K562 (cell line): ENCODE results near the gene GLTP. TPM values are rescaled to one million over a fixed set of nuclear protein-coding genes. Genes with fewer than 3 reads are reported as not detected.
A peak's percentile ranks its signal among the peaks of the same experiment; 100 is the strongest.

ENCODE experiments used
- ATAC-seq: fragments of 200-7000 bp; cut with Tn5 transposase; 3 replicates; pipeline ENCODE4 v1.9.1; 2020; ENCODE audit warnings: moderate library complexity
- BruUV-seq: library from RNA; stranded (reverse); fragments of 400-500 nt; replicated peaks from 2 replicates; lab custom pipeline; 2021; lab: Mats Ljungman, UMichigan
- CTCF ChIA-PET: fragments of 300-600 bp; formaldehyde crosslinking; extraction: SDS; loops from one replicate; lab custom pipeline; 2021; ENCODE audit warnings: low intra/inter-chr PET ratio; lab: Yijun Ruan, JAX
- POLR2A ChIA-PET: fragments of 300-600, 350-650 bp; sonication (Branson Sonifier 250); formaldehyde crosslinking; extraction: SDS; loops from one replicate; lab custom pipeline; 2021; ENCODE audit warnings: antibody characterized with exemption, inconsistent platforms; lab: Yijun Ruan, JAX
- DNase-seq, 4 experiments: peaks; one replicate each; pipeline versions ENCODE4 v3.0.0 to v3.0.0-alpha.2; 2011 to 2018; ENCODE audit warnings: low spot score in 3 of 4, mixed read lengths in 3 of 4; ENCODE audit errors: extremely low read depth in 1 of 4
- FAIRE-seq: peaks from 2 replicates; lab custom pipeline; 2011; peaks lifted over from hg19 to GRCh38; lab: Jason Lieb, UNC
- H2AFZ ChIP-seq: 2 replicates; pipeline ENCODE4 v1.6.0; 2011; ENCODE audit warnings: low read depth, low read length, control low read depth, inconsistent platforms
- H3K27ac ChIP-seq: fragments of 200-600 bp; 3 replicates; pipeline ENCODE4 v1.8.0; 2011; ENCODE audit warnings: low read depth, mild to moderate bottlenecking, control low read depth, inconsistent platforms, low read length, moderate library complexity, mixed read lengths; ENCODE audit errors: extremely low read depth
- H3K27me3 ChIP-seq, 2 experiments: fragments of 300-600 bp in 1 of 2; 2 replicates in 1 of 2; 3 replicates in 1 of 2; pipeline versions ENCODE4 v1.6.0 to v1.8.0; 2011; ENCODE audit warnings: inconsistent platforms in 2 of 2, low read length in 2 of 2, mild to moderate bottlenecking in 1 of 2, mixed read lengths in 1 of 2, moderate library complexity in 1 of 2; ENCODE audit not compliant: control insufficient read depth in 2 of 2, insufficient read depth in 2 of 2
- H3K36me3 ChIP-seq: fragments of 300-600 bp; 3 replicates; pipeline ENCODE4 v1.8.0; 2011; ENCODE audit warnings: mild to moderate bottlenecking, low read length, inconsistent platforms; ENCODE audit not compliant: control insufficient read depth, insufficient read depth
- H3K4me1 ChIP-seq, 2 experiments: fragments of 200-600 bp in 1 of 2; replicated peaks in 1 of 2; 2 replicates in 1 of 2; 3 replicates in 1 of 2; pipeline versions ENCODE4 v1.5.1 to v1.8.0; 2011; ENCODE audit warnings: inconsistent platforms in 2 of 2, low read length in 2 of 2, mild to moderate bottlenecking in 1 of 2, mixed read lengths in 1 of 2, moderate library complexity in 1 of 2; ENCODE audit not compliant: control insufficient read depth in 2 of 2, insufficient read depth in 2 of 2
- H3K4me2 ChIP-seq: 2 replicates; pipeline ENCODE4 v1.6.1; 2011; ENCODE audit warnings: low read length, control low read depth, inconsistent platforms, mixed read lengths; ENCODE audit not compliant: insufficient read depth
- H3K4me3 ChIP-seq: fragments of 200-600 bp; sonication (generic), shearing (Covaris generic); 2 replicates; pipeline ENCODE4 v1.5.1; 2016; ENCODE audit warnings: control low read depth, inconsistent platforms
- H3K79me2 ChIP-seq: fragments of 200-600 bp; 3 replicates; pipeline ENCODE4 v1.8.0; 2011; ENCODE audit warnings: low read length, inconsistent platforms; ENCODE audit not compliant: control insufficient read depth, insufficient read depth
- H3K9ac ChIP-seq, 2 experiments: 2 replicates each; pipeline versions ENCODE4 v1.6.0 to v1.6.1; 2011; ENCODE audit warnings: low read depth in 2 of 2, low read length in 2 of 2, control low read depth in 1 of 2, inconsistent platforms in 1 of 2, mild to moderate bottlenecking in 1 of 2, mixed read lengths in 1 of 2; ENCODE audit not compliant: insufficient read depth in 1 of 2
- H3K9me1 ChIP-seq: one replicate; pipeline ENCODE4 v1.6.0; 2011; ENCODE audit warnings: inconsistent platforms, mild to moderate bottlenecking, low read length, moderate library complexity; ENCODE audit not compliant: control insufficient read depth, insufficient read depth
- H3K9me3 ChIP-seq: replicated peaks from 2 replicates; pipeline ENCODE4 v1.5.1; 2011; ENCODE audit warnings: low read depth, low read length, inconsistent platforms; ENCODE audit not compliant: control insufficient read depth, insufficient read depth
- H4K20me1 ChIP-seq: replicated peaks from 2 replicates; pipeline ENCODE4 v1.6.1; 2011; ENCODE audit warnings: low read length, inconsistent platforms, mixed read lengths; ENCODE audit not compliant: control insufficient read depth, insufficient read depth
- JUN ChIP-seq, 2 experiments: sonication (generic) in 1 of 2; formaldehyde crosslinking in 1 of 2; IDR thresholded peaks; 2 replicates each; pipeline versions ENCODE4 v1.6.1 to v1.8.0; 2012 to 2022; ENCODE audit warnings: borderline replicate concordance in 2 of 2, mild to moderate bottlenecking in 2 of 2, improper control_type of control experiment in 1 of 2, low read depth in 1 of 2, low read length in 1 of 2, missing genetic modification reagents in 1 of 2
- KLF10 ChIP-seq: fragments of 250-450 bp; sonication (Bioruptor Pico); IDR thresholded peaks from 2 replicates; pipeline ENCODE4 v1.6.1; 2021; ENCODE audit warnings: matching md5 sums
- RCOR1 ChIP-seq, 2 experiments: IDR thresholded peaks; 2 replicates each; pipeline ENCODE4 v1.6.1; 2012; ENCODE audit warnings: low read depth in 2 of 2, low read length in 2 of 2, borderline replicate concordance in 1 of 2, improper control_type of control experiment in 1 of 2
- ZNF232 ChIP-seq: sonication (generic); formaldehyde crosslinking; IDR thresholded peaks from 2 replicates; pipeline ENCODE4 v1.8.0; 2022; ENCODE audit warnings: mild to moderate bottlenecking, missing genetic modification reagents
- ZNF316 ChIP-seq: fragments of 450-650 bp; IDR thresholded peaks from 2 replicates; pipeline ENCODE4 v1.6.1; 2016
- WGBS: fragments of 100-300 bp; shearing (Covaris generic); methylation state at CpG from one replicate; pipeline ENCODE4 v1.1.6; 2016; ENCODE audit warnings: low coverage, mixed read lengths; ENCODE audit not compliant: insufficient coverage; ENCODE audit errors: missing lambda C conversion rate; 5-methylcytosine and 5-hydroxymethylcytosine counted together
- in situ Hi-C: fragments of 300-500 bp; cut with MboI; formaldehyde crosslinking; loops from 4 replicates; pipeline ENCODE4 v1.15.0; 2018; ENCODE audit warnings: inconsistent platforms, mixed read lengths
- intact Hi-C: fragments of 100-400 bp; cut with micrococcal nuclease; formaldehyde crosslinking; loops from 2 replicates; pipeline ENCODE4 v1.14.2; 2022
- polyA plus RNA-seq, 8 experiments: library from polyadenylated mRNA; depleted of rRNA in 4 of 8; stranded (reverse) in 5 of 8; unstranded in 3 of 8; fragments of >200 nt; fragmentation: Nextera tagmentation in 2 of 8; fragmentation: Illumina TruSeq in 1 of 8; extraction: Ambion mirVana in 2 of 8; extraction: Trizol in 1 of 8; gene quantifications; 2 replicates each; pipeline versions ENCODE4 v1.2.1 to v1.2.3, GENCODE V29; 2011 to 2014; ENCODE audit warnings: inconsistent platforms in 1 of 8, missing spikeins in 1 of 8
- total RNA-seq, 7 experiments: library from RNA; depleted of rRNA in 6 of 7; stranded (reverse); fragments of >200 nt in 6 of 7; fragmentation: Illumina TruSeq in 2 of 7; extraction: Trizol in 2 of 7; gene quantifications; 2 replicates each; pipeline versions ENCODE4 v1.2.1 to v1.2.3, GENCODE V29; 2011 to 2021; ENCODE audit warnings: low replicate concordance in 1 of 7
- TF ChIP-seq, protein P1 (sequence below): fragments of 450-650 bp; IDR thresholded peaks from 2 replicates; pipeline ENCODE4 v1.6.1; 2016; ENCODE audit warnings: missing biosample characterization, missing genetic modification characterization
- TF ChIP-seq, protein P2 (sequence below): fragments of 250-450 bp; sonication (Bioruptor Pico); IDR thresholded peaks from 2 replicates; pipeline ENCODE4 v1.5.0; 2021; ENCODE audit warnings: mild to moderate bottlenecking, moderate library complexity
- TF ChIP-seq, protein P3 (sequence below), 2 experiments: fragments of 450-650 bp in 1 of 2; sonication (generic) in 1 of 2; formaldehyde crosslinking; conservative IDR thresholded peaks; 2 replicates each; pipeline versions ENCODE4 v1.4.0 to v1.8.1; 2020 to 2022; ENCODE audit warnings: mild to moderate bottlenecking in 1 of 2, missing genetic modification reagents in 1 of 2

Gene GLTP
- total and polyA plus RNA-seq, 9 of the 15 experiments (the other 6 are each of a cell fraction or from before 2014, with no cell fraction given): 4.4 to 8.3 (median 6.1) TPM

DNA sequence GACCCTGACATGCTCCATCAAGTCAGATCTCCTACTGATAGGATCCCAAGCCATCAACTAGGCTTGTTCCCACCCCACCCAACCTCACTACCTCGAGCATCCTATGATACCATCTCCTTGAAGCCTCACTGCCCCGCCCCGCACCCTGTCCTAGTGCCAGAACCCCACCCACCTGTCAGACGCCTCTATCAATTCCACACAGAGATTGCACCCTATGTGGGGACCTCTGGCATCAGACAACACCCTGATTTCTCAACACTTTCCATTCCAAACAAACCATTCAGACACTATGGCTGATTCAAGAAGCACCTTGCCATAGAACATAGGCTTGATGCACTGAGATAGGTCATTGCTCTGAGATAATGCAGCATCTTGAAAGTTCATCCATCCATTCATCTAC is 3.1 kb upstream of the GLTP start:
- FAIRE-seq (no peak), ATAC-seq (no peak)
- Histone ChIP-seq H3K9ac (no peak overlapping the region), H3K9me1 (no peaks in the 10 kb centered on the region), H2AFZ (no peak overlapping the region), H3K27me3 (peaks cover 23 to 31% of the 10 kb centered on the region in 2 experiments), H3K9me3 (no peaks in the 10 kb centered on the region)
- ChIA-PET CTCF (no interaction called here), POLR2A (no interaction called here)
- no TSS peak for BruUV-seq
- intact Hi-C loops: no loop called here
- TF ChIP-seq, protein P1, sequence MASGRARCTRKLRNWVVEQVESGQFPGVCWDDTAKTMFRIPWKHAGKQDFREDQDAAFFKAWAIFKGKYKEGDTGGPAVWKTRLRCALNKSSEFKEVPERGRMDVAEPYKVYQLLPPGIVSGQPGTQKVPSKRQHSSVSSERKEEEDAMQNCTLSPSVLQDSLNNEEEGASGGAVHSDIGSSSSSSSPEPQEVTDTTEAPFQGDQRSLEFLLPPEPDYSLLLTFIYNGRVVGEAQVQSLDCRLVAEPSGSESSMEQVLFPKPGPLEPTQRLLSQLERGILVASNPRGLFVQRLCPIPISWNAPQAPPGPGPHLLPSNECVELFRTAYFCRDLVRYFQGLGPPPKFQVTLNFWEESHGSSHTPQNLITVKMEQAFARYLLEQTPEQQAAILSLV (tag): no peak
- TF ChIP-seq RCOR1 (IDR thresholded peaks at IDR 0.05; ENCODE audit: borderline replicate concordance in 1 of 2, low read depth in 2 of 2, low read length in 2 of 2): 0 out of 4 replicates have a peak, but pooled peaks of 1 of the 2 experiments have one; percentile 4
- TF ChIP-seq, all 486 proteins: peak for 1
- Histone ChIP-seq H3K79me2 (no peaks in the 10 kb centered on the region), H3K4me2 (no peak overlapping the region), H4K20me1 (no peaks in the 10 kb centered on the region), H3K4me1 (peaks cover 11 to 18% of the 10 kb centered on the region in 2 experiments), H3K27ac (no peak overlapping the region), H3K36me3 (no peaks in the 10 kb centered on the region), H3K4me3 (no peak overlapping the region)
- in situ Hi-C loops: no loop called here
- 0% methylated on average over 4 of the region's 4 CpGs for WGBS
- peak in 2 of 4 experiments; percentile 25 to 32 for DNase-seq

GRCh38 chr12:109881752-109882151 is 1.4 kb upstream of the GLTP start:
- Histone ChIP-seq H3K4me3 (no peak overlapping the region), H2AFZ (no peak overlapping the region), H4K20me1 (no peaks in the 10 kb centered on the region; the same call in 1 of the 2 replicates), H3K79me2 (no peaks in the 10 kb centered on the region), H3K9ac (no peak overlapping the region), H3K4me1 (peaks cover 5 to 18% of the 10 kb centered on the region in 2 experiments; a peak in 4 of 5 replicates), H3K36me3 (no peaks in the 10 kb centered on the region), H3K4me2 (no peak overlapping the region), H3K27me3 (peaks cover 34 to 42% of the 10 kb centered on the region in 2 experiments), H3K9me3 (no peaks in the 10 kb centered on the region), H3K9me1 (no peaks in the 10 kb centered on the region), H3K27ac (no peak overlapping the region)
- ATAC-seq: no peak
- no TSS peak for BruUV-seq
- 13% methylated on average over 2 of the region's 2 CpGs for WGBS
- no peak for TF ChIP-seq JUN (IDR thresholded peaks at IDR 0.05; ENCODE audit: borderline replicate concordance, low read depth, low read length)
- no peak for TF ChIP-seq JUN (CRISPR knock-in tag; IDR thresholded peaks at IDR 0.05; ENCODE audit: borderline replicate concordance)
- no peak for TF ChIP-seq KLF10
- TF ChIP-seq ZNF232 (CRISPR knock-in tag): no peak
- TF ChIP-seq, protein P2, sequence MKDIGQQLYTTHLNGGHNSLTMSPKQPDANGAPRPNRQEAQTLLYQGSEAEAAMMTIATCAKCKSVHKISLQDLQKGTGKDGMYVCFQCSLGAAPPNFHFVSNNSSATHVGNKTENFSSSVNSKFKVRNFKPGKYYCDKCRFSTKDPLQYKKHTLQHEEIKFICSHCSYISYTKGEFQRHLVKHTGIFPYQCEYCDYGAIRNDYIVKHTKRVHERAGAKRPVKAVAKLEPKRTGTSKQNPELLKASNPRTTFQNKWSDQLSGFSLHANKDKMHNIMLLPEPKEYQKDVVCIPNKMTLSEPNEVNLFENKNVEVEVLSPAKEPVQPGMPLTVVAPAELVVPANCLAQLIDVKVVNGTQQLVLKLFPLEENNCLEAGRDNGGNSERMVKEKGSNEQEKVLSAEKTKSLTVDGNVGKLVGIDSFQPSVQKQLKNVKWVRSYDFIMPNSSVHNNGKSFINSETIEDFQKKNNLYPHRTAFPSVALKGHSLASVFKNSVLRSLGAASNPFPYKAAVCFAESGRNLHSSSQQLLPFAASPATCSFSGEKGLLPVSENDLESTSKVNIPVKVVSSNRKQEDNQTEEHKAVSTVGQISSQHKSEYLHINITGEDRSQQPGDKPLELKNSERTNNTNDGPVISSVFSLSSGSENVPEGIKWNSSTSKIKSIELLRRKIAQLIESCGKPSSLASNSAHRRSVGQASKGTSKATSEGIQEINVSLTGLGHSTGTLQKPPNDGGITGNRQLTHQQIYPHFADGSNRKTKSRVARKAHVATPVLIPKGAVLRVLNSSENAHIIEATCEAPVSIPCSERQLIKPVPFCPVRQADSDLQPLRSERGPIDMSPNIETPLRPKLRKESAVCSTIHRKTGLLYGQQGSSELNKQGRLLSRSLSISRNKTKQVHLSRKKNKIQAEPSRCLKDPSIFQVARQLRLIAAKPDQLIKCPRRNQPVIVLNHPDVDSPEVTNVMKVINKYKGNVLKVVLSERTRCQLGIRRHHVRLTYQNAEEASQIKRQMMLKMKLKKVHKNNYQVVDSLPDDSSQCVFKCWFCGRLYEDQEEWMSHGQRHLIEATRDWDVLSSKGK (CRISPR knock-in tag): no peak
- TF ChIP-seq ZNF316: no peak
- TF ChIP-seq, protein P3, sequence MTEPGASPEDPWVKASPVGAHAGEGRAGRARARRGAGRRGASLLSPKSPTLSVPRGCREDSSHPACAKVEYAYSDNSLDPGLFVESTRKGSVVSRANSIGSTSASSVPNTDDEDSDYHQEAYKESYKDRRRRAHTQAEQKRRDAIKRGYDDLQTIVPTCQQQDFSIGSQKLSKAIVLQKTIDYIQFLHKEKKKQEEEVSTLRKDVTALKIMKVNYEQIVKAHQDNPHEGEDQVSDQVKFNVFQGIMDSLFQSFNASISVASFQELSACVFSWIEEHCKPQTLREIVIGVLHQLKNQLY (CRISPR knock-in tag; conservative IDR thresholded peaks at IDR 0.05): no peak
- ChIA-PET POLR2A (interaction anchor here (0.7 to 0.8 kb wide), 2 partner anchors 9 to 117 kb away, joined by 3 read pairs; no protein-coding TSS in a partner anchor), CTCF (interaction anchor here (2.5 kb wide), 1 partner anchor 28 kb away, joined by 11 read pairs; no protein-coding TSS in a partner anchor)
- no peak for DNase-seq
- no peak for FAIRE-seq
- intact Hi-C loops (no loop called here), in situ Hi-C loops (no loop called here)
